ENCODE results near the gene SERPINE3. TPM values are rescaled to one million over a fixed set of nuclear protein-coding genes. Genes with fewer than 3 reads are reported as not detected.

Gene SERPINE3
- polyA plus RNA-seq, 1 experiment = not detected

GRCh38 chr13:51321836-51322235 lies 17.7 kb upstream of the SERPINE3 start:
- Histone ChIP-seq H3K27ac (ENCODE audit: low read depth, low read length) (no peak overlapping the region), H3K4me3 (ENCODE audit: low read depth, low read length) (no peak overlapping the region), H3K27me3 (ENCODE audit: control insufficient read depth, insufficient read depth, low read length) (peaks cover 11% of the 10 kb centered on the region), H3K9me3 (ENCODE audit: control insufficient read depth, insufficient read depth, low read length) (no peaks in the 10 kb centered on the region)
- POLR2A ChIA-PET = no interaction called here
- DNase-seq (ENCODE audit: low read depth, low spot score) = no peak
- TF ChIP-seq, protein P1, sequence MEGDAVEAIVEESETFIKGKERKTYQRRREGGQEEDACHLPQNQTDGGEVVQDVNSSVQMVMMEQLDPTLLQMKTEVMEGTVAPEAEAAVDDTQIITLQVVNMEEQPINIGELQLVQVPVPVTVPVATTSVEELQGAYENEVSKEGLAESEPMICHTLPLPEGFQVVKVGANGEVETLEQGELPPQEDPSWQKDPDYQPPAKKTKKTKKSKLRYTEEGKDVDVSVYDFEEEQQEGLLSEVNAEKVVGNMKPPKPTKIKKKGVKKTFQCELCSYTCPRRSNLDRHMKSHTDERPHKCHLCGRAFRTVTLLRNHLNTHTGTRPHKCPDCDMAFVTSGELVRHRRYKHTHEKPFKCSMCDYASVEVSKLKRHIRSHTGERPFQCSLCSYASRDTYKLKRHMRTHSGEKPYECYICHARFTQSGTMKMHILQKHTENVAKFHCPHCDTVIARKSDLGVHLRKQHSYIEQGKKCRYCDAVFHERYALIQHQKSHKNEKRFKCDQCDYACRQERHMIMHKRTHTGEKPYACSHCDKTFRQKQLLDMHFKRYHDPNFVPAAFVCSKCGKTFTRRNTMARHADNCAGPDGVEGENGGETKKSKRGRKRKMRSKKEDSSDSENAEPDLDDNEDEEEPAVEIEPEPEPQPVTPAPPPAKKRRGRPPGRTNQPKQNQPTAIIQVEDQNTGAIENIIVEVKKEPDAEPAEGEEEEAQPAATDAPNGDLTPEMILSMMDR (IDR thresholded peaks at IDR 0.05; ENCODE audit: low read depth, low read length) = no peak
- CTCF ChIA-PET = interaction anchor here (1.0 kb wide), 1 partner anchor 35 kb away, joined by 5 read pairs; no protein-coding TSS in a partner anchor

- no peak for DNase-seq (ENCODE audit: low read depth, low spot score)
- Histone ChIP-seq H3K4me3 (ENCODE audit: low read depth, low read length) (no peak overlapping the region), H3K9me3 (ENCODE audit: control insufficient read depth, insufficient read depth, low read length) (no peaks in the 10 kb centered on the region), H3K27me3 (ENCODE audit: control insufficient read depth, insufficient read depth, low read length) (peaks cover 11% of the 10 kb centered on the region), H3K27ac (ENCODE audit: low read depth, low read length) (no peak overlapping the region)
- CTCF ChIA-PET = no interaction called here
- POLR2A ChIA-PET = no interaction called here
- TF ChIP-seq, protein P1 (IDR thresholded peaks at IDR 0.05; ENCODE audit: low read depth, low read length) = no peak
These were observed 16.7 kb upstream of the SERPINE3 start for GRCh38 chr13:51322826-51323225.

- ChIA-PET POLR2A (no interaction called here), CTCF (no interaction called here)
- Histone ChIP-seq H3K9me3 (ENCODE audit: control insufficient read depth, insufficient read depth, low read length) (no peaks in the 10 kb centered on the region), H3K27me3 (ENCODE audit: control insufficient read depth, insufficient read depth, low read length) (peaks cover 11% of the 10 kb centered on the region), H3K27ac (ENCODE audit: low read depth, low read length) (no peak overlapping the region), H3K4me3 (ENCODE audit: low read depth, low read length) (no peak overlapping the region)
- TF ChIP-seq, protein P1 (IDR thresholded peaks at IDR 0.05; ENCODE audit: low read depth, low read length) = no peak
- DNase-seq (ENCODE audit: low read depth, low spot score) = no peak
These were observed 15.5 kb upstream of the SERPINE3 start for GRCh38 chr13:51323824-51324511.

- CTCF ChIA-PET = no interaction called here
- Histone ChIP-seq H3K4me3 (ENCODE audit: low read depth, low read length) (no peak overlapping the region), H3K9me3 (ENCODE audit: control insufficient read depth, insufficient read depth, low read length) (no peaks in the 10 kb centered on the region), H3K27ac (ENCODE audit: low read depth, low read length) (no peak overlapping the region), H3K27me3 (ENCODE audit: control insufficient read depth, insufficient read depth, low read length) (peaks cover 12% of the 10 kb centered on the region)
- no peak for DNase-seq (ENCODE audit: low read depth, low spot score)
- POLR2A ChIA-PET = no interaction called here
- TF ChIP-seq, protein P1 (IDR thresholded peaks at IDR 0.05; ENCODE audit: low read depth, low read length) = no peak
These were observed 14.6 kb upstream of the SERPINE3 start for GRCh38 chr13:51324714-51325420.

DNA sequence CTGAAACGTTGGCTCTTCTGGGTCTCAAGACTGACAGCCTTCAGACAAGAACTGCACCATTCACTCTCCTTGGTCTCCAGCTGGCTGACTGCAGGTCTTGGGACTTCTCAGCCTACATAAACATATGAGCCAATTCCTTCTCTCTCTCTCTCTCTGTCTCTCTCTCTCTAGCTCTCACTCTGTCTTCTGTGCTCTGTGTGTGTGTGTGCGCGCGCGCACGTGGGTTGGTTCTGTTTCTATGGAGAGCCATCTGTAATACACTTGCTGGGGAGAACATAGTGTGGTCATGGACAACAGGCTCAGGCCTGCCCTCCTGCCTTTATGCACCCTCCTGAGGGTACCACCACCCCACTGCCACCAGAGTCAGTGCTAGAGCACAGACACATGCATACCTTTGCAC lies 13.7 kb upstream of the SERPINE3 start:
- Histone ChIP-seq H3K9me3 (ENCODE audit: control insufficient read depth, insufficient read depth, low read length) (no peaks in the 10 kb centered on the region), H3K27me3 (ENCODE audit: control insufficient read depth, insufficient read depth, low read length) (peaks cover 13% of the 10 kb centered on the region), H3K27ac (ENCODE audit: low read depth, low read length) (no peak overlapping the region), H3K4me3 (ENCODE audit: low read depth, low read length) (no peak overlapping the region)
- POLR2A ChIA-PET = no interaction called here
- CTCF ChIA-PET = no interaction called here
- TF ChIP-seq, protein P1 (IDR thresholded peaks at IDR 0.05; ENCODE audit: low read depth, low read length) = no peak
- DNase-seq (ENCODE audit: low read depth, low spot score) = no peak

Data from AG04450 (cell line).